KOPT-K1 (cell line): Measurements from ENCODE around the gene NEDD4.
"Not testable (repeated sequence)": the region's sequence is repeated elsewhere in the genome, so short reads cannot be mapped to it uniquely, and the experiment has no call there.

Experiments used
- H3K27ac ChIP-seq: fragments of 200-600 bp; sonication (generic); 2 replicates; pipeline ENCODE4 v1.5.1; 2016; ENCODE audit warnings: antibody characterized with exemption, mild to moderate bottlenecking, low read depth, low read length; ENCODE audit not compliant: poor library complexity, severe bottlenecking
- H3K36me3 ChIP-seq: fragments of 200-600 bp; sonication (generic); 2 replicates; pipeline ENCODE4 v1.5.1; 2017; ENCODE audit warnings: antibody characterized with exemption, mild to moderate bottlenecking, low read length, moderate library complexity; ENCODE audit not compliant: insufficient read depth
- H3K9me3 ChIP-seq: fragments of 200-600 bp; sonication (generic); 2 replicates; pipeline ENCODE4 v1.5.1; 2017; ENCODE audit warnings: antibody characterized with exemption, low read length, mild to moderate bottlenecking; ENCODE audit not compliant: insufficient read depth, poor library complexity, severe bottlenecking

NEDD4 gene

GRCh38 chr15:55907797-55908196, 85.6 kb downstream of the NEDD4 start:
- Histone ChIP-seq H3K27ac (no peak overlapping the region), H3K9me3 (no peaks in the 10 kb centered on the region), H3K36me3 (no peaks in the 10 kb centered on the region)

- no peak overlapping the region for H3K27ac ChIP-seq
Observed at GRCh38 chr15:55902981-55903380, 90.4 kb downstream of the NEDD4 start.

GRCh38 chr15:55900019-55900418, 93.4 kb downstream of the NEDD4 start:
- no peaks in the 10 kb centered on the region for H3K9me3 ChIP-seq
- no peak overlapping the region for H3K27ac ChIP-seq
- H3K36me3 ChIP-seq, result no peaks in the 10 kb centered on the region

More at GRCh38 chr15:55902981-55903380, 90.4 kb downstream of the NEDD4 start:
- no peaks in the 10 kb centered on the region for H3K9me3 ChIP-seq
- no peaks in the 10 kb centered on the region for H3K36me3 ChIP-seq

GRCh38 chr15:55899537-55899936, 93.9 kb downstream of the NEDD4 start:
- no peaks in the 10 kb centered on the region for H3K36me3 ChIP-seq
- H3K9me3 ChIP-seq, result no peaks in the 10 kb centered on the region
- H3K27ac ChIP-seq, result no peak overlapping the region

GRCh38 chr15:55897560-55898336, 95.7 kb downstream of the NEDD4 start:
- no peaks in the 10 kb centered on the region for H3K9me3 ChIP-seq
- H3K27ac ChIP-seq, result no peak overlapping the region
- no peaks in the 10 kb centered on the region for H3K36me3 ChIP-seq

GRCh38 chr15:55894399-55894965, 98.9 kb downstream of the NEDD4 start:
- H3K36me3 ChIP-seq, result no peaks in the 10 kb centered on the region
- H3K9me3 ChIP-seq, result no peaks in the 10 kb centered on the region
- no peak overlapping the region for H3K27ac ChIP-seq

- no peaks in the 10 kb centered on the region for H3K36me3 ChIP-seq
- no peak overlapping the region for H3K27ac ChIP-seq
Observed at GRCh38 chr15:55893852-55894251, 99.6 kb downstream of the NEDD4 start.

GRCh38 chr15:55891196-55891595, 102.2 kb downstream of the NEDD4 start:
- H3K36me3 ChIP-seq, result no peaks in the 10 kb centered on the region
- H3K9me3 ChIP-seq, result peaks cover 14% of the 10 kb centered on the region
- no peak overlapping the region for H3K27ac ChIP-seq

More at GRCh38 chr15:55893852-55894251, 99.6 kb downstream of the NEDD4 start:
- no peaks in the 10 kb centered on the region for H3K9me3 ChIP-seq

- no peak overlapping the region for H3K27ac ChIP-seq
- no peaks in the 10 kb centered on the region for H3K36me3 ChIP-seq
- H3K9me3 ChIP-seq, result peaks cover 14% of the 10 kb centered on the region
Observed at GRCh38 chr15:55884223-55884622, 109.2 kb downstream of the NEDD4 start.

- H3K27ac ChIP-seq, result no peak overlapping the region
- H3K9me3 ChIP-seq, result no peaks in the 10 kb centered on the region
- H3K36me3 ChIP-seq, result no peaks in the 10 kb centered on the region
Observed at GRCh38 chr15:55879181-55879580, 114.2 kb downstream of the NEDD4 start.

- Histone ChIP-seq H3K27ac (no peak overlapping the region), H3K36me3 (no peaks in the 10 kb centered on the region), H3K9me3 (no peaks in the 10 kb centered on the region)
Observed at GRCh38 chr15:55873024-55873720, 120.2 kb downstream of the NEDD4 start.

GRCh38 chr15:55872471-55872870, 120.9 kb downstream of the NEDD4 start:
- no peak overlapping the region for H3K27ac ChIP-seq
- no peaks in the 10 kb centered on the region for H3K36me3 ChIP-seq
- no peaks in the 10 kb centered on the region for H3K9me3 ChIP-seq

GRCh38 chr15:55869660-55870059, 123.8 kb downstream of the NEDD4 start:
- Histone ChIP-seq H3K36me3 (no peaks in the 10 kb centered on the region), H3K9me3 (no peaks in the 10 kb centered on the region), H3K27ac (no peak overlapping the region)

GRCh38 chr15:55868707-55869106, 124.7 kb downstream of the NEDD4 start:
- H3K9me3 ChIP-seq, result no peaks in the 10 kb centered on the region
- H3K36me3 ChIP-seq, result no peaks in the 10 kb centered on the region
- no peak overlapping the region for H3K27ac ChIP-seq

- H3K9me3 ChIP-seq, H3K27ac ChIP-seq, H3K36me3 ChIP-seq: not testable (repeated sequence)
Observed at GRCh38 chr15:55868291-55868690, 125.1 kb downstream of the NEDD4 start.
